Peyer's patch (tissue), 4 donors: ENCODE measurements around the gene FAM163A.

Experiments
- CTCF ChIP-seq, 6 experiments: fragments of 450-650 bp in 4 of 6; fragments of 200-600 bp in 2 of 6; sonication (generic) in 1 of 6; IDR thresholded peaks; one replicate each; pipeline ENCODE4 v1.5.1; 2017 to 2019; ENCODE audit warnings: antibody characterized with exemption in 6 of 6, mild to moderate bottlenecking in 3 of 6, moderate library complexity in 1 of 6
- POLR2A ChIP-seq, 2 donors: fragments of 450-650 bp; IDR thresholded peaks; one replicate each; pipeline ENCODE4 v1.5.1; 2017; ENCODE audit warnings: antibody characterized with exemption in 2 of 2, mild to moderate bottlenecking in 2 of 2, moderate library complexity in 2 of 2

GRCh38 chr1:179831852-179832699, 89.0 kb downstream of the FAM163A start:
- no peak for TF ChIP-seq CTCF (IDR thresholded peaks at IDR 0.05)
- no peak for TF ChIP-seq POLR2A (IDR thresholded peaks at IDR 0.05)
